A673 (cell line): ENCODE results near the gene SEPTIN1.

Source experiments
- CTCF ChIP-seq: fragments of 300-800, 200-600 bp; sonication (generic); conservative IDR thresholded peaks from 2 replicates; pipeline ENCODE4 v1.5.1; 2017; ENCODE audit warnings: low read depth, mild to moderate bottlenecking, antibody characterized with exemption, low read length, moderate library complexity, mixed read lengths
- EZH2 ChIP-seq: fragments of 200-600 bp; sonication (generic); IDR thresholded peaks from 2 replicates; pipeline ENCODE4 v1.6.1; 2017; ENCODE audit warnings: borderline replicate concordance, low read depth, mild to moderate bottlenecking, mixed read lengths, antibody characterized with exemption, low read length; ENCODE audit not compliant: poor library complexity, severe bottlenecking

GRCh38 chr16:30397056-30397455 lies 14.7 kb upstream of the SEPTIN1 start:
- TF ChIP-seq CTCF, result no peak
- TF ChIP-seq EZH2, result no peak
